GM12878 (cell line): Measurements from ENCODE around the gene INA. TPM values are rescaled to one million over a fixed set of nuclear protein-coding genes. Genes with fewer than 3 reads are reported as not detected.

Source experiments
- ATAC-seq: fragments of 200-7000 bp; cut with Tn5 transposase; 3 replicates; pipeline ENCODE4 v1.9.1; 2020; ENCODE audit warnings: mild to moderate bottlenecking, moderate library complexity
- BruUV-seq: library from RNA; stranded (reverse); fragments of 400-500 nt; replicated peaks from 2 replicates; lab custom pipeline; 2021; lab: Mats Ljungman, UMichigan
- CTCF ChIA-PET: fragments of 300-600 bp; sonication (Branson Sonifier 250); formaldehyde crosslinking; extraction: SDS; loops from one replicate; lab custom pipeline; 2021; ENCODE audit warnings: inconsistent platforms; lab: Yijun Ruan, JAX
- POLR2A ChIA-PET: fragments of 350-600 bp; formaldehyde crosslinking; extraction: SDS; loops from one replicate; lab custom pipeline; 2021; ENCODE audit warnings: inconsistent platforms; lab: Charles Lee
- RAD21 ChIA-PET: fragments of 300-600 bp; sonication (Branson Sonifier 250); formaldehyde crosslinking; loops from one replicate; lab custom pipeline; 2023; ENCODE audit warnings: antibody characterized with exemption; ENCODE audit not compliant: unreplicated experiment; lab: Charles Lee
- SMC1A ChIA-PET: fragments of 300-600 bp; sonication (Branson Sonifier 250); formaldehyde crosslinking; loops from one replicate; lab custom pipeline; 2023; ENCODE audit not compliant: unreplicated experiment, uncharacterized antibody; lab: Charles Lee
- DNase-seq: peaks from one replicate; pipeline ENCODE4 v3.0.0-alpha.2; 2011; ENCODE audit warnings: low read depth, low spot score
- FAIRE-seq: peaks from 3 replicates; lab custom pipeline; 2011; peaks lifted over from hg19 to GRCh38; lab: Jason Lieb, UNC
- H2AFZ ChIP-seq: 2 replicates; pipeline ENCODE4 v1.6.0; 2011; ENCODE audit warnings: low read depth, low read length, control low read depth; ENCODE audit not compliant: control insufficient read depth
- H3K27ac ChIP-seq: 2 replicates; pipeline ENCODE4 v1.5.1; 2011; ENCODE audit warnings: control low read depth; ENCODE audit not compliant: control insufficient read depth, insufficient read depth
- H3K27me3 ChIP-seq, 2 experiments: replicated peaks in 1 of 2; 2 replicates each; pipeline versions ENCODE4 v1.6.0 to v1.6.1; 2011; ENCODE audit warnings: low read length in 1 of 2; ENCODE audit not compliant: control insufficient read depth in 2 of 2, insufficient read depth in 2 of 2
- H3K36me3 ChIP-seq, 2 experiments: 2 replicates each; pipeline ENCODE4 v1.5.1; 2011; ENCODE audit warnings: low read length in 1 of 2; ENCODE audit not compliant: control insufficient read depth in 2 of 2, insufficient read depth in 2 of 2
- H3K4me1 ChIP-seq: 2 replicates; pipeline ENCODE4 v1.6.1; 2011; ENCODE audit warnings: mild to moderate bottlenecking, low read length, moderate library complexity, mixed read lengths; ENCODE audit not compliant: control insufficient read depth, insufficient read depth
- H3K4me2 ChIP-seq: 2 replicates; pipeline ENCODE4 v1.6.0; 2011; ENCODE audit warnings: control low read depth; ENCODE audit not compliant: control insufficient read depth, insufficient read depth
- H3K4me3 ChIP-seq: fragments of 200-600 bp; sonication (generic); 2 replicates; pipeline ENCODE4 v1.5.1; 2016
- H3K79me2 ChIP-seq: 2 replicates; pipeline ENCODE4 v1.6.0; 2011; ENCODE audit warnings: low read length; ENCODE audit not compliant: control insufficient read depth, insufficient read depth
- H3K9ac ChIP-seq: 2 replicates; pipeline ENCODE4 v1.8.0; 2011; ENCODE audit warnings: low read length, control low read depth, mixed read lengths; ENCODE audit not compliant: control insufficient read depth, insufficient read depth
- H3K9me3 ChIP-seq: replicated peaks from 3 replicates; pipeline ENCODE4 v1.5.1; 2011; ENCODE audit warnings: mild to moderate bottlenecking, low read length; ENCODE audit not compliant: control insufficient read depth, insufficient read depth
- H4K20me1 ChIP-seq: 2 replicates; pipeline ENCODE4 v1.6.0; 2011; ENCODE audit not compliant: control insufficient read depth, insufficient read depth
- CBX5 ChIP-seq: sonication (generic); IDR thresholded peaks from 2 replicates; pipeline ENCODE4 v1.6.1; 2016; ENCODE audit warnings: low read depth, moderate library complexity, mild to moderate bottlenecking, inconsistent platforms
- KDM1A ChIP-seq: fragments of 200-600 bp; sonication (generic); IDR thresholded peaks from 2 replicates; pipeline ENCODE4 v1.6.1; 2016; ENCODE audit warnings: borderline replicate concordance
- ZNF274 ChIP-seq: IDR thresholded peaks from one replicate; pipeline ENCODE4 v1.8.0; 2011; ENCODE audit not compliant: insufficient read length, insufficient read depth
- ZNF622 ChIP-seq: fragments of 450-650 bp; IDR thresholded peaks from 2 replicates; pipeline ENCODE4 v1.6.1; 2017; ENCODE audit warnings: mild to moderate bottlenecking, inconsistent platforms
- WGBS: methylation state at CpG from one replicate; pipeline ENCODE4 v1.1.6; 2016; ENCODE audit warnings: low lambda C conversion rate; ENCODE audit not compliant: insufficient replicate concordance, insufficient coverage; ENCODE audit errors: missing lambda C conversion rate; 5-methylcytosine and 5-hydroxymethylcytosine counted together
- in situ Hi-C: fragments of 300-500 bp; cut with MboI; formaldehyde crosslinking; loops from 9 replicates; pipeline ENCODE4 v1.14.3; 2018; ENCODE audit warnings: mixed read lengths
- intact Hi-C: fragments of 100-400 bp; cut with micrococcal nuclease; formaldehyde crosslinking; loops from one replicate; pipeline ENCODE4 v1.14.2; 2022; ENCODE audit not compliant: unreplicated experiment
- polyA plus RNA-seq, 11 experiments: library from polyadenylated mRNA; depleted of rRNA in 4 of 11; unstranded in 6 of 11; stranded (reverse) in 5 of 11; fragments of >200 nt; fragmentation: Nextera tagmentation in 4 of 11; fragmentation: Illumina TruSeq in 1 of 11; extraction: Ambion mirVana in 4 of 11; extraction: Trizol in 1 of 11; gene quantifications; 1 replicate in 1 of 11; 2 replicates in 10 of 11; pipeline versions ENCODE4 v1.2.1 to v1.2.3, GENCODE V29; 2011 to 2016; ENCODE audit warnings: inconsistent platforms in 2 of 11, missing spikeins in 2 of 11, low read depth in 1 of 11
- total RNA-seq, 4 experiments: library from RNA; depleted of rRNA in 3 of 4; stranded (reverse); fragments of >200 nt in 3 of 4; fragmentation: Illumina TruSeq in 1 of 4; extraction: Trizol in 1 of 4; gene quantifications; 2 replicates each; pipeline versions ENCODE4 v1.2.1 to v1.2.3, GENCODE V29; 2013 to 2021
- TF ChIP-seq, protein P1 (sequence below): IDR thresholded peaks from 2 replicates; pipeline ENCODE4 v1.6.1; 2012; ENCODE audit warnings: improper control_type of control experiment, low read depth, low read length; ENCODE audit not compliant: insufficient replicate concordance
- TF ChIP-seq, protein P2 (sequence below): fragments of 450-650 bp; IDR thresholded peaks from 2 replicates; pipeline ENCODE4 v1.6.1; 2017; ENCODE audit warnings: mild to moderate bottlenecking, moderate library complexity
- TF ChIP-seq, protein P3 (sequence below): fragments of 450-650 bp; IDR thresholded peaks from 2 replicates; pipeline ENCODE4 v1.6.1; 2017; ENCODE audit warnings: mild to moderate bottlenecking, moderate library complexity

Gene INA
- total and polyA plus RNA-seq, 10 of the 15 experiments (the other 5 are each of a cell fraction or from before 2014, with no cell fraction given), result 0.14 to 0.23 TPM; not detected in 8

DNA sequence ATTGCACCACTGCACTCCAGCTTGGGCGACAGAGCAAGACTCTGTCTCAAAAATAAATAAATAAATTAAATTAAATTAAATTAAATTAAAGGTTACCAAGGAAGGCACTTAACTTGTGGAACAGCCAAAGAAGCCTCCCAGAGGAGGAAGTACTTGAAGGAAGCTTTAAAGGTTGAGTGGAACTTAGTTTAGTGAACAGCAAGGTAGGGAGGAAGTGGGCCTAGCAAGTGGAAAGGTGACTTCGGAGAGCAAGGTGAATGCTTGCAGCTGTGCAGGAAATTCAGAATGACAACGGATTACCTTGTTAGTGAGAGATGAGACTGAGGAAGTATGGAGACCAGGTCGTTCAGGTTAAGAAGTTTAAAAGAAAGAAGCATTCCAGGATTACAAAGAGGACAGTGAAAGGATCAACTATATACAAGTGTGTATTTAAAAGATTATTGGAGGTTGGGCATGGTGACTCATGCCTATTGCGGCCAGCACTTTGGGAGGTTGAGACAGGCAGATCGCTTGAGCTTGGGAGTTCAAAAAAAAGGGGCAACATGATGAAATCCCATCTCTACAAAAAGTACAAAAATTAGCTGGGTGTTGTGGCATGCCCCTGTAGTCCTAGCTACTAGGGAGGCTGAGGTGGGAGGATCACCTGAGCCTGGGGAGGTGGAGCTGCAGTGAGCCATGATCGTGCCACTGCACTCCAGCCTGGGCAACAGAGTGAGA, 44.0 kb upstream of the INA start (continued):
- TF ChIP-seq, protein P1, sequence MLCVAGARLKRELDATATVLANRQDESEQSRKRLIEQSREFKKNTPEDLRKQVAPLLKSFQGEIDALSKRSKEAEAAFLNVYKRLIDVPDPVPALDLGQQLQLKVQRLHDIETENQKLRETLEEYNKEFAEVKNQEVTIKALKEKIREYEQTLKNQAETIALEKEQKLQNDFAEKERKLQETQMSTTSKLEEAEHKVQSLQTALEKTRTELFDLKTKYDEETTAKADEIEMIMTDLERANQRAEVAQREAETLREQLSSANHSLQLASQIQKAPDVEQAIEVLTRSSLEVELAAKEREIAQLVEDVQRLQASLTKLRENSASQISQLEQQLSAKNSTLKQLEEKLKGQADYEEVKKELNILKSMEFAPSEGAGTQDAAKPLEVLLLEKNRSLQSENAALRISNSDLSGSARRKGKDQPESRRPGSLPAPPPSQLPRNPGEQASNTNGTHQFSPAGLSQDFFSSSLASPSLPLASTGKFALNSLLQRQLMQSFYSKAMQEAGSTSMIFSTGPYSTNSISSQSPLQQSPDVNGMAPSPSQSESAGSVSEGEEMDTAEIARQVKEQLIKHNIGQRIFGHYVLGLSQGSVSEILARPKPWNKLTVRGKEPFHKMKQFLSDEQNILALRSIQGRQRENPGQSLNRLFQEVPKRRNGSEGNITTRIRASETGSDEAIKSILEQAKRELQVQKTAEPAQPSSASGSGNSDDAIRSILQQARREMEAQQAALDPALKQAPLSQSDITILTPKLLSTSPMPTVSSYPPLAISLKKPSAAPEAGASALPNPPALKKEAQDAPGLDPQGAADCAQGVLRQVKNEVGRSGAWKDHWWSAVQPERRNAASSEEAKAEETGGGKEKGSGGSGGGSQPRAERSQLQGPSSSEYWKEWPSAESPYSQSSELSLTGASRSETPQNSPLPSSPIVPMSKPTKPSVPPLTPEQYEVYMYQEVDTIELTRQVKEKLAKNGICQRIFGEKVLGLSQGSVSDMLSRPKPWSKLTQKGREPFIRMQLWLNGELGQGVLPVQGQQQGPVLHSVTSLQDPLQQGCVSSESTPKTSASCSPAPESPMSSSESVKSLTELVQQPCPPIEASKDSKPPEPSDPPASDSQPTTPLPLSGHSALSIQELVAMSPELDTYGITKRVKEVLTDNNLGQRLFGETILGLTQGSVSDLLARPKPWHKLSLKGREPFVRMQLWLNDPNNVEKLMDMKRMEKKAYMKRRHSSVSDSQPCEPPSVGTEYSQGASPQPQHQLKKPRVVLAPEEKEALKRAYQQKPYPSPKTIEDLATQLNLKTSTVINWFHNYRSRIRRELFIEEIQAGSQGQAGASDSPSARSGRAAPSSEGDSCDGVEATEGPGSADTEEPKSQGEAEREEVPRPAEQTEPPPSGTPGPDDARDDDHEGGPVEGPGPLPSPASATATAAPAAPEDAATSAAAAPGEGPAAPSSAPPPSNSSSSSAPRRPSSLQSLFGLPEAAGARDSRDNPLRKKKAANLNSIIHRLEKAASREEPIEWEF, result no peak

DNA sequence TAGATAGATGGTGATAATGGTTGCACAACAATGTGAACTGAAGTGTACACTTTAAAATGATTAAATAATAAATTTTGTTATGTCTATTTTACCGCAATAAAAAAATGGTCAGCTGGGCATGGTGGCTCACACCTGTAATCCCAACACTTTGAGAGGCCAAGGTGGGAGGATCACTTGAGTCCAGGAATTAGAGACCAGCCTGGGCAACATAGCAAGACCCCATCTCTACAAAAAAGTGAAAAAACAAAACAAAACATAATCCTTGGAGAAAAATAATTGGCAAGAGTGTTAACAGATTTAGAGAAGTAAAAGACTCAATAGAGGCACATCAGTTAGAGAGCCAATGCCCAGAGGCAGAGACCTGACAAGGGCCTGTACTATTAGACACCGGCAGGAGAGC, 41.2 kb upstream of the INA start:
- H3K4me1 ChIP-seq, result peaks cover 8% of the 10 kb centered on the region
- H3K27me3 ChIP-seq, result no peaks in the 10 kb centered on the region
- DNase-seq (no peak), FAIRE-seq (no peak), ATAC-seq (no peak)
- intact Hi-C loops, result no loop called here
- ChIA-PET SMC1A (interaction anchor here (1.7 kb wide), 1 partner anchor 124 kb away, joined by 4 read pairs; no protein-coding TSS in a partner anchor), POLR2A (no interaction called here), RAD21 (no interaction called here), CTCF (interaction anchor here (0.7 to 2.3 kb wide), 3 partner anchors 8 to 249 kb away, joined by 3 to 9 read pairs (median 4); no protein-coding TSS in a partner anchor)
- H4K20me1 ChIP-seq, result no peaks in the 10 kb centered on the region
- no peak overlapping the region for H3K27ac ChIP-seq
- no peaks in the 10 kb centered on the region for H3K9me3 ChIP-seq
- BruUV-seq, result no TSS peak
- no peak overlapping the region for H2AFZ ChIP-seq
- no peak overlapping the region for H3K4me2 ChIP-seq
- in situ Hi-C loops, result no loop called here
- WGBS, result 67% methylated on average over 2 of the region's 2 CpGs
- H3K36me3 ChIP-seq, result no peaks in the 10 kb centered on the region
- H3K9ac ChIP-seq, result no peak overlapping the region
- H3K79me2 ChIP-seq, result no peaks in the 10 kb centered on the region
- H3K4me3 ChIP-seq, result no peak overlapping the region
- TF ChIP-seq, protein P2, sequence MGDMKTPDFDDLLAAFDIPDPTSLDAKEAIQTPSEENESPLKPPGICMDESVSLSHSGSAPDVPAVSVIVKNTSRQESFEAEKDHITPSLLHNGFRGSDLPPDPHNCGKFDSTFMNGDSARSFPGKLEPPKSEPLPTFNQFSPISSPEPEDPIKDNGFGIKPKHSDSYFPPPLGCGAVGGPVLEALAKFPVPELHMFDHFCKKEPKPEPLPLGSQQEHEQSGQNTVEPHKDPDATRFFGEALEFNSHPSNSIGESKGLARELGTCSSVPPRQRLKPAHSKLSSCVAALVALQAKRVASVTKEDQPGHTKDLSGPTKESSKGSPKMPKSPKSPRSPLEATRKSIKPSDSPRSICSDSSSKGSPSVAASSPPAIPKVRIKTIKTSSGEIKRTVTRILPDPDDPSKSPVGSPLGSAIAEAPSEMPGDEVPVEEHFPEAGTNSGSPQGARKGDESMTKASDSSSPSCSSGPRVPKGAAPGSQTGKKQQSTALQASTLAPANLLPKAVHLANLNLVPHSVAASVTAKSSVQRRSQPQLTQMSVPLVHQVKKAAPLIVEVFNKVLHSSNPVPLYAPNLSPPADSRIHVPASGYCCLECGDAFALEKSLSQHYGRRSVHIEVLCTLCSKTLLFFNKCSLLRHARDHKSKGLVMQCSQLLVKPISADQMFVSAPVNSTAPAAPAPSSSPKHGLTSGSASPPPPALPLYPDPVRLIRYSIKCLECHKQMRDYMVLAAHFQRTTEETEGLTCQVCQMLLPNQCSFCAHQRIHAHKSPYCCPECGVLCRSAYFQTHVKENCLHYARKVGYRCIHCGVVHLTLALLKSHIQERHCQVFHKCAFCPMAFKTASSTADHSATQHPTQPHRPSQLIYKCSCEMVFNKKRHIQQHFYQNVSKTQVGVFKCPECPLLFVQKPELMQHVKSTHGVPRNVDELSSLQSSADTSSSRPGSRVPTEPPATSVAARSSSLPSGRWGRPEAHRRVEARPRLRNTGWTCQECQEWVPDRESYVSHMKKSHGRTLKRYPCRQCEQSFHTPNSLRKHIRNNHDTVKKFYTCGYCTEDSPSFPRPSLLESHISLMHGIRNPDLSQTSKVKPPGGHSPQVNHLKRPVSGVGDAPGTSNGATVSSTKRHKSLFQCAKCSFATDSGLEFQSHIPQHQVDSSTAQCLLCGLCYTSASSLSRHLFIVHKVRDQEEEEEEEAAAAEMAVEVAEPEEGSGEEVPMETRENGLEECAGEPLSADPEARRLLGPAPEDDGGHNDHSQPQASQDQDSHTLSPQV, result no peak
- no peak for TF ChIP-seq CBX5
- TF ChIP-seq, protein P3, sequence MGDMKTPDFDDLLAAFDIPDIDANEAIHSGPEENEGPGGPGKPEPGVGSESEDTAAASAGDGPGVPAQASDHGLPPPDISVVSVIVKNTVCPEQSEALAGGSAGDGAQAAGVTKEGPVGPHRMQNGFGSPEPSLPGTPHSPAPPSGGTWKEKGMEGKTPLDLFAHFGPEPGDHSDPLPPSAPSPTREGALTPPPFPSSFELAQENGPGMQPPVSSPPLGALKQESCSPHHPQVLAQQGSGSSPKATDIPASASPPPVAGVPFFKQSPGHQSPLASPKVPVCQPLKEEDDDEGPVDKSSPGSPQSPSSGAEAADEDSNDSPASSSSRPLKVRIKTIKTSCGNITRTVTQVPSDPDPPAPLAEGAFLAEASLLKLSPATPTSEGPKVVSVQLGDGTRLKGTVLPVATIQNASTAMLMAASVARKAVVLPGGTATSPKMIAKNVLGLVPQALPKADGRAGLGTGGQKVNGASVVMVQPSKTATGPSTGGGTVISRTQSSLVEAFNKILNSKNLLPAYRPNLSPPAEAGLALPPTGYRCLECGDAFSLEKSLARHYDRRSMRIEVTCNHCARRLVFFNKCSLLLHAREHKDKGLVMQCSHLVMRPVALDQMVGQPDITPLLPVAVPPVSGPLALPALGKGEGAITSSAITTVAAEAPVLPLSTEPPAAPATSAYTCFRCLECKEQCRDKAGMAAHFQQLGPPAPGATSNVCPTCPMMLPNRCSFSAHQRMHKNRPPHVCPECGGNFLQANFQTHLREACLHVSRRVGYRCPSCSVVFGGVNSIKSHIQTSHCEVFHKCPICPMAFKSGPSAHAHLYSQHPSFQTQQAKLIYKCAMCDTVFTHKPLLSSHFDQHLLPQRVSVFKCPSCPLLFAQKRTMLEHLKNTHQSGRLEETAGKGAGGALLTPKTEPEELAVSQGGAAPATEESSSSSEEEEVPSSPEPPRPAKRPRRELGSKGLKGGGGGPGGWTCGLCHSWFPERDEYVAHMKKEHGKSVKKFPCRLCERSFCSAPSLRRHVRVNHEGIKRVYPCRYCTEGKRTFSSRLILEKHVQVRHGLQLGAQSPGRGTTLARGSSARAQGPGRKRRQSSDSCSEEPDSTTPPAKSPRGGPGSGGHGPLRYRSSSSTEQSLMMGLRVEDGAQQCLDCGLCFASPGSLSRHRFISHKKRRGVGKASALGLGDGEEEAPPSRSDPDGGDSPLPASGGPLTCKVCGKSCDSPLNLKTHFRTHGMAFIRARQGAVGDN, result no peak
- no peak for TF ChIP-seq ZNF274
- TF ChIP-seq ZNF622, result no peak
- no peak for TF ChIP-seq KDM1A
